GM12865 (cell line): ENCODE measurements around the gene CENPP.

Experiments
- DNase-seq: peaks from one replicate; pipeline ENCODE4 v3.0.0; 2010; ENCODE audit warnings: low read depth
- H3K4me3 ChIP-seq: 2 replicates; pipeline ENCODE4 v1.5.1; 2011; ENCODE audit warnings: mild to moderate bottlenecking, low read depth, low read length, control low read depth
- CTCF ChIP-seq: IDR thresholded peaks from 2 replicates; pipeline ENCODE4 v1.5.1; 2011; ENCODE audit warnings: low read length, control low read depth, low read depth, inconsistent platforms; ENCODE audit not compliant: insufficient read depth; ENCODE audit errors: missing control alignments

Gene CENPP

GRCh38 chr9:92636627-92637026 is 310.9 kb downstream of the CENPP start:
- DNase-seq: no peak
- no peak overlapping the region for H3K4me3 ChIP-seq
- no peak for TF ChIP-seq CTCF

DNA sequence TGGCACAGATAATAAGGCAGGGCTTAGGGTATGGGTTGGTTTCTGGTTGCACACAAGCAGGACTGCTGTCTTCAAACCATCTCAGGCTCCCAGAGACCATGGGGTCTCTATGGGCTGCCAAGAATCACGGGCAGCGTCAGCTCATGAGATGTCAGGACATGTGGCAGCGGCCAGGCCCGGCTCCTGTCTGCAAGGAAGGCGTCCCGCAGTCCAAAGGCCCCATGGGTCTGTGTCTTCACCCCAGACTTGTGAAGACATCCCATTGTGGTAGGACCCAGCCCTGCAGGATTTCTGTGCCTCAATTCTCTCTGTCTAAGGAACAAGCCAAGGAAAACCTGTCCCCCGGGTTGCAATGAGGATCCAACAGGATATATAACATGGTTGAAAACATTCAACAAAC is 311.6 kb downstream of the CENPP start:
- TF ChIP-seq CTCF: no peak
- no peak for DNase-seq
- H3K4me3 ChIP-seq: no peak overlapping the region

- TF ChIP-seq CTCF: no peak
- DNase-seq: no peak
- no peak overlapping the region for H3K4me3 ChIP-seq
Observed at GRCh38 chr9:92637886-92638620, 312.3 kb downstream of the CENPP start.

DNA sequence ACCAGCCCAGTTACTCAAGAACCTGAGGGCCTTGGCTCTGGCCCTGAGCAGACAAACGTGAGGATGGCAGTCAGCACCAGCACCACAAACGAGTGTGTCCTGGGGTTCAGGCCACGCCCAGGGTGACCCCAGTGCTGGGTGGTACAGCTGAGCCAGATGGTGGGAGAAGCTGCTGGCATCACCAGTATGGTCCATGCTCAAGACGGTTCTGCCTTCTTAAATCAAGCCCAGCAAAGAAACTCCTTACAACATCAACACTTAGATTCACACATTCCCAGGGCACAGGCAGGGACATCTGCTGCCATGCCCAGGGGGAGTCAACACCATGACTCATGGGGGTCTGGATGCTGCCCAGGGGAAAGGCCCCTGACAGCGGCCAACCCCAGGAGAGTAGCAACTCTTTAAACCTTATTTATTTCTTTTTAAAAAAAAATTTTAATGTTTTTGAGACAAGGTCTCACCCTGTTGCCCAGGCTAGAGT is 312.9 kb downstream of the CENPP start:
- H3K4me3 ChIP-seq: no peak overlapping the region
- no peak for TF ChIP-seq CTCF
- DNase-seq: no peak

GRCh38 chr9:92639124-92639523 is 313.4 kb downstream of the CENPP start:
- no peak for DNase-seq
- H3K4me3 ChIP-seq: no peak overlapping the region
- no peak for TF ChIP-seq CTCF

- no peak for DNase-seq
- TF ChIP-seq CTCF: no peak
- H3K4me3 ChIP-seq: no peak overlapping the region
Observed at GRCh38 chr9:92639791-92640271, 314.1 kb downstream of the CENPP start.
